Measurements from ENCODE around the gene HLA-DRA. TPM values are rescaled to one million over a fixed set of nuclear protein-coding genes. Genes with fewer than 3 reads are reported as not detected.

HLA-DRA gene
- total and polyA plus RNA-seq, 2 of the 4 experiments (the other 2 are of a cell fraction), result not detected

DNA sequence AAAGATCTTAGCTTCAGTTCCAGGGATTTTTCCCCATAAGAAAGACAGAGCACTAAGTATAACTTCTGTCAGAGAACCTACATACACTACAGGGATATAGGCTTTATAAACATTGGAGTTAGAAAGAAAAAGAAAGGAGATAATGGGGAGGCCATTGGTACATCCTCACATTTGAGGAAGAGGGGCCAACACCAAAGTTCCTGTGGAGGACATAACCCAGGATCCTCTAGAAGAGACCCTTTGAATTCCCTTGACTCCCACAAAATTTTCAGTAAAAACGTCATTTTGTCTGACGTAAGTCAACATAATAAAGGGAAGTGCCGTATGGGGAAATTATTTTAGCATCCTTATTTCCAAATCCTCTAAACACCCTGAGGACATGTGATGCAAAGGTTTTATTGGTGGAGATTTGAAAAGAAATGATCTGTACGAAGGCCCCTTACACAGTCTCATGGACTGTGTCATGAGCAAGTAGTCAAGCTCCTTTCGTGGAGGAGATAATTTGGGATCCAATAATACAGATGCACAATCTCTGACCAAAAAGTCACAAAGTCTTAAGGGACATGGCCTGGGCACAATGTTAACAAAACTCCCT, 33.2 kb downstream of the HLA-DRA start:
- Histone ChIP-seq H4K8ac (ENCODE audit: low read depth in 2 of 2, low read length in 2 of 2) (no peak overlapping the region), H3K4me3 (ENCODE audit: insufficient read depth, low read depth, low read length) (no peak overlapping the region), H3K18ac (ENCODE audit: low read depth, low read length) (no peak overlapping the region), H3K23ac (ENCODE audit: low read depth, low read length) (no peak overlapping the region), H2AK9ac (replicated peaks; ENCODE audit: low read depth, low read length, poor library complexity) (no peak overlapping the region), H2BK5ac (ENCODE audit: low read depth, low read length, poor library complexity, severe bottlenecking) (no peak overlapping the region), H2AFZ (replicated peaks; ENCODE audit: low read length, poor library complexity) (no peak overlapping the region), H2BK15ac (ENCODE audit: low read depth, low read length) (no peak overlapping the region), H2BK120ac (ENCODE audit: low read depth, low read length) (no peak overlapping the region), H3K9me1 (ENCODE audit: insufficient read depth, low read length) (no peaks in the 10 kb centered on the region), H3K56ac (ENCODE audit: extremely low read depth, insufficient read depth, low read length) (no peak overlapping the region), H3K9me3 (ENCODE audit: control insufficient read depth, insufficient read depth, low read length) (no peaks in the 10 kb centered on the region), H3K14ac (replicated peaks; ENCODE audit: low read depth, low read length) (no peak overlapping the region), H4K20me1 (ENCODE audit: insufficient read depth, low read length) (no peaks in the 10 kb centered on the region), H3K4me1 (ENCODE audit: control insufficient read depth, insufficient read depth, low read length) (no peaks in the 10 kb centered on the region), H3K27ac (ENCODE audit: insufficient read depth, low read length) (no peak overlapping the region), H3K79me1 (ENCODE audit: low read depth in 1 of 2, low read length in 2 of 2) (no peaks in the 10 kb centered on the region), H3K9ac (ENCODE audit: low read depth, low read length) (no peak overlapping the region), H4K91ac (ENCODE audit: insufficient read depth, low read depth, low read length) (no peak overlapping the region), H4K5ac (ENCODE audit: low read depth, low read length) (no peak overlapping the region), H3K27me3 (ENCODE audit: control insufficient read depth, insufficient read depth, low read length) (no peaks in the 10 kb centered on the region), H3K4me2 (ENCODE audit: low read depth, low read length) (no peak overlapping the region), H3K4ac (ENCODE audit: low read depth, low read length) (no peak overlapping the region), H2AK5ac (ENCODE audit: low read depth, low read length) (no peak overlapping the region), H2BK20ac (ENCODE audit: low read depth, low read length) (no peak overlapping the region), H3K36me3 (ENCODE audit: control insufficient read depth, insufficient read depth, low read length) (no peaks in the 10 kb centered on the region)
- no peak for TF ChIP-seq MAFK (IDR thresholded peaks at IDR 0.05; ENCODE audit: low read depth, low read length)
- TF ChIP-seq, protein P1, sequence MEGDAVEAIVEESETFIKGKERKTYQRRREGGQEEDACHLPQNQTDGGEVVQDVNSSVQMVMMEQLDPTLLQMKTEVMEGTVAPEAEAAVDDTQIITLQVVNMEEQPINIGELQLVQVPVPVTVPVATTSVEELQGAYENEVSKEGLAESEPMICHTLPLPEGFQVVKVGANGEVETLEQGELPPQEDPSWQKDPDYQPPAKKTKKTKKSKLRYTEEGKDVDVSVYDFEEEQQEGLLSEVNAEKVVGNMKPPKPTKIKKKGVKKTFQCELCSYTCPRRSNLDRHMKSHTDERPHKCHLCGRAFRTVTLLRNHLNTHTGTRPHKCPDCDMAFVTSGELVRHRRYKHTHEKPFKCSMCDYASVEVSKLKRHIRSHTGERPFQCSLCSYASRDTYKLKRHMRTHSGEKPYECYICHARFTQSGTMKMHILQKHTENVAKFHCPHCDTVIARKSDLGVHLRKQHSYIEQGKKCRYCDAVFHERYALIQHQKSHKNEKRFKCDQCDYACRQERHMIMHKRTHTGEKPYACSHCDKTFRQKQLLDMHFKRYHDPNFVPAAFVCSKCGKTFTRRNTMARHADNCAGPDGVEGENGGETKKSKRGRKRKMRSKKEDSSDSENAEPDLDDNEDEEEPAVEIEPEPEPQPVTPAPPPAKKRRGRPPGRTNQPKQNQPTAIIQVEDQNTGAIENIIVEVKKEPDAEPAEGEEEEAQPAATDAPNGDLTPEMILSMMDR (conservative IDR thresholded peaks at IDR 0.05; ENCODE audit: low read depth, low read length), result no peak
- in situ Hi-C loops (cut with MboI; ENCODE audit: low sequenced_read_pairs) (no loop called here), dilution Hi-C loops (cut with HindIII; ENCODE audit: low sequenced_read_pairs, unreplicated experiment) (no loop called here), intact Hi-C loops (cut with micrococcal nuclease) (no loop called here)
- CTCF ChIA-PET, result no interaction called here
- WGBS, 2 experiments (ENCODE audit: extremely low coverage in 2 of 2, insufficient read length in 1 of 2), result no CpG with 5 or more reads among the region's 5 CpGs
- DNase-seq (no peak), ATAC-seq (ENCODE audit: low read depth) (no peak)
- no TSS peak for BruUV-seq (replicated peaks)
- POLR2A ChIA-PET (ENCODE audit: unreplicated experiment), result no interaction called here
